ENCODE measurements around the gene USP13. TPM values are rescaled to one million over a fixed set of nuclear protein-coding genes. Genes with fewer than 3 reads are reported as not detected.

The USP13 gene
- total and polyA plus RNA-seq, 10 of the 15 experiments (the other 5 are each of a cell fraction or from before 2014, with no cell fraction given) = 3.2 to 20.8 (median 9.0) TPM

DNA sequence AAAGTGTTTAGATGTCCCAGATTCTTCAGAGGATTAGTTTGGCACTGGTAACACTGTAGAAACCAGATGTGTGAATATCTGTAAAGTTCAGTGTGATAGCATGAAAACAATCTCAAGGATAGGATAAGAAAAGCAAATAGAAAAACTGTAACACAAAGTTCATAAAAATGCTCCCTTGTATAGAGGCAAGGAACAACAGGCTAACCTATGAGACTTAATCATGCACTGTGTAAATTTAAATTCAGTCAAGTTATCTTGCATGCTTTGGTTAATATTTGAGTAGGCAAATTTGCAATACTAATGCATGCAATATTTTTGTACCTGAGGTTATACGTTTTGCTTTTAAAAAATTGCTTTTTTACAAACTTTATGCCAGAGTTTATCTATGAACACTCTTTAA is 144.4 kb downstream of the USP13 start:
- H3K9ac ChIP-seq (ENCODE audit: control insufficient read depth, insufficient read depth, low read length) = no peak overlapping the region
- ATAC-seq = no peak
- WGBS (ENCODE audit: insufficient coverage, insufficient replicate concordance, low lambda C conversion rate, missing lambda C conversion rate) = 60% methylated on average over 1 of the region's 1 CpG
- FAIRE-seq = no peak
- no peak for TF ChIP-seq YY1 (IDR thresholded peaks at IDR 0.05; ENCODE audit: low read depth, low read length)
- no peak for TF ChIP-seq POLR2AphosphoS5 (IDR thresholded peaks at IDR 0.05; ENCODE audit: low read length)
- TF ChIP-seq RB1 (IDR thresholded peaks at IDR 0.05; ENCODE audit: borderline replicate concordance) = no peak
- H3K27ac ChIP-seq (ENCODE audit: control insufficient read depth, insufficient read depth) = no peak overlapping the region
- no peaks in the 10 kb centered on the region for H3K79me2 ChIP-seq (ENCODE audit: control insufficient read depth, insufficient read depth, low read length)
- ChIA-PET SMC1A (ENCODE audit: uncharacterized antibody, unreplicated experiment) (no interaction called here), POLR2A (no interaction called here), RAD21 (ENCODE audit: unreplicated experiment) (no interaction called here), CTCF (no interaction called here)
- no peak overlapping the region for H2AFZ ChIP-seq (ENCODE audit: control insufficient read depth, low read depth, low read length)
- in situ Hi-C loops (cut with MboI) = no loop called here
- no peaks in the 10 kb centered on the region for H3K4me1 ChIP-seq (ENCODE audit: control insufficient read depth, insufficient read depth, low read length)
- no peaks in the 10 kb centered on the region for H4K20me1 ChIP-seq (ENCODE audit: control insufficient read depth, insufficient read depth)
- H3K4me3 ChIP-seq = no peak overlapping the region
- H3K27me3 ChIP-seq (replicated peaks in 1 of 2; ENCODE audit: control insufficient read depth in 2 of 2, insufficient read depth in 2 of 2, low read length in 1 of 2) = no peaks in the 10 kb centered on the region
- H3K36me3 ChIP-seq (ENCODE audit: control insufficient read depth in 2 of 2, insufficient read depth in 2 of 2, low read length in 1 of 2) = no peaks in the 10 kb centered on the region
- intact Hi-C loops (cut with micrococcal nuclease; ENCODE audit: unreplicated experiment) = no loop called here
- BruUV-seq (replicated peaks) = no TSS peak
- H3K4me2 ChIP-seq (ENCODE audit: control insufficient read depth, insufficient read depth) = no peak overlapping the region
- no peak for DNase-seq (ENCODE audit: low read depth, low spot score)
- no peaks in the 10 kb centered on the region for H3K9me3 ChIP-seq (replicated peaks; ENCODE audit: control insufficient read depth, insufficient read depth, low read length)

DNA sequence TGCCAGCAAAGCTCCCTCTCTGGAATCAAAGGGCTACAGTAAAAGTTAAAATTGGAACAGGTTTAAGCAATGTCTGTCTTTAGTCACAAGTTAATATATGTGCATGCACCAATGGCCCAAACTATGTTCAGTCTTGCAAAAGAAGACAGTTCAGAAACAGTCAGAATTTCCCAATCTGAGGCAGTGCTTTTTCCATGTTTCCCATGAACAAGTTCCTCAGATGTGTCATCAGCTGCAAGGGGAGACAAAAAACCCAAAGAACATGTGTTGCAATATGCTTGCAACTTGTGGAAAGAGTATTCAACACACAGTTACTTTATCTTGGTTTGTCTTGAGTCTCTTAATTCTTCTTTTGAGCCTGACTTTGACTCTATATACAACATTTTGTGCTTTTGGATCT is 148.4 kb downstream of the USP13 start:
- ChIA-PET POLR2A (no interaction called here), SMC1A (ENCODE audit: uncharacterized antibody, unreplicated experiment) (no interaction called here), CTCF (no interaction called here), RAD21 (ENCODE audit: unreplicated experiment) (interaction anchor here (1.4 kb wide), 1 partner anchor 794 kb away, joined by 3 read pairs; no protein-coding TSS in a partner anchor)
- Histone ChIP-seq H3K36me3 (ENCODE audit: control insufficient read depth in 2 of 2, insufficient read depth in 2 of 2, low read length in 1 of 2) (no peaks in the 10 kb centered on the region), H3K79me2 (ENCODE audit: control insufficient read depth, insufficient read depth, low read length) (no peaks in the 10 kb centered on the region), H4K20me1 (ENCODE audit: control insufficient read depth, insufficient read depth) (no peaks in the 10 kb centered on the region), H3K4me2 (ENCODE audit: control insufficient read depth, insufficient read depth) (no peak overlapping the region), H3K27me3 (replicated peaks in 1 of 2; ENCODE audit: control insufficient read depth in 2 of 2, insufficient read depth in 2 of 2, low read length in 1 of 2) (no peaks in the 10 kb centered on the region), H3K4me3 (no peak overlapping the region), H3K4me1 (ENCODE audit: control insufficient read depth, insufficient read depth, low read length) (no peaks in the 10 kb centered on the region), H3K27ac (ENCODE audit: control insufficient read depth, insufficient read depth) (no peak overlapping the region), H3K9me3 (replicated peaks; ENCODE audit: control insufficient read depth, insufficient read depth, low read length) (no peaks in the 10 kb centered on the region), H2AFZ (ENCODE audit: control insufficient read depth, low read depth, low read length) (no peak overlapping the region), H3K9ac (ENCODE audit: control insufficient read depth, insufficient read depth, low read length) (no peak overlapping the region)
- TF ChIP-seq SMAD5 (IDR thresholded peaks at IDR 0.05; ENCODE audit: low read depth) = no peak
- no peak for TF ChIP-seq BHLHE40 (IDR thresholded peaks at IDR 0.05; ENCODE audit: borderline replicate concordance in 1 of 2, low read depth in 2 of 2, low read length in 1 of 2)
- TF ChIP-seq, protein P1, sequence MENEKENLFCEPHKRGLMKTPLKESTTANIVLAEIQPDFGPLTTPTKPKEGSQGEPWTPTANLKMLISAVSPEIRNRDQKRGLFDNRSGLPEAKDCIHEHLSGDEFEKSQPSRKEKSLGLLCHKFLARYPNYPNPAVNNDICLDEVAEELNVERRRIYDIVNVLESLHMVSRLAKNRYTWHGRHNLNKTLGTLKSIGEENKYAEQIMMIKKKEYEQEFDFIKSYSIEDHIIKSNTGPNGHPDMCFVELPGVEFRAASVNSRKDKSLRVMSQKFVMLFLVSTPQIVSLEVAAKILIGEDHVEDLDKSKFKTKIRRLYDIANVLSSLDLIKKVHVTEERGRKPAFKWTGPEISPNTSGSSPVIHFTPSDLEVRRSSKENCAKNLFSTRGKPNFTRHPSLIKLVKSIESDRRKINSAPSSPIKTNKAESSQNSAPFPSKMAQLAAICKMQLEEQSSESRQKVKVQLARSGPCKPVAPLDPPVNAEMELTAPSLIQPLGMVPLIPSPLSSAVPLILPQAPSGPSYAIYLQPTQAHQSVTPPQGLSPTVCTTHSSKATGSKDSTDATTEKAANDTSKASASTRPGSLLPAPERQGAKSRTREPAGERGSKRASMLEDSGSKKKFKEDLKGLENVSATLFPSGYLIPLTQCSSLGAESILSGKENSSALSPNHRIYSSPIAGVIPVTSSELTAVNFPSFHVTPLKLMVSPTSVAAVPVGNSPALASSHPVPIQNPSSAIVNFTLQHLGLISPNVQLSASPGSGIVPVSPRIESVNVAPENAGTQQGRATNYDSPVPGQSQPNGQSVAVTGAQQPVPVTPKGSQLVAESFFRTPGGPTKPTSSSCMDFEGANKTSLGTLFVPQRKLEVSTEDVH (IDR thresholded peaks at IDR 0.05; ENCODE audit: low read depth, partially characterized antibody) = no peak
- TF ChIP-seq ZNF274 (IDR thresholded peaks at IDR 0.05; ENCODE audit: insufficient read depth, insufficient read length) = no peak
- no peak for TF ChIP-seq TCF3 (IDR thresholded peaks at IDR 0.05; ENCODE audit: borderline replicate concordance, insufficient read depth, low read depth, low read length)
- TF ChIP-seq ZBED1 (IDR thresholded peaks at IDR 0.05; ENCODE audit: borderline replicate concordance) = no peak
- no peak for TF ChIP-seq EGR1 (IDR thresholded peaks at IDR 0.05; ENCODE audit: borderline replicate concordance in 1 of 2, low read depth in 2 of 2, low read length in 2 of 2)
- ATAC-seq (no peak), FAIRE-seq (no peak), DNase-seq (ENCODE audit: low read depth, low spot score) (no peak)
- in situ Hi-C loops (cut with MboI) = no loop called here
- no TSS peak for BruUV-seq (replicated peaks)
- intact Hi-C loops (cut with micrococcal nuclease; ENCODE audit: unreplicated experiment) = no loop called here
